AG09309 (cell line): Measurements from ENCODE around the gene WDR44.

Experiments
- DNase-seq: peaks from one replicate; pipeline ENCODE4 v3.0.0-alpha.2; 2010; ENCODE audit warnings: low read depth
- H3K4me3 ChIP-seq: 2 replicates; pipeline ENCODE4 v1.5.1; 2011; ENCODE audit warnings: mild to moderate bottlenecking, low read depth, low read length, moderate library complexity; ENCODE audit not compliant: control insufficient read depth
- TF ChIP-seq, protein P1 (sequence below): IDR thresholded peaks from 2 replicates; pipeline ENCODE4 v1.5.1; 2011; ENCODE audit warnings: mild to moderate bottlenecking, low read depth, low read length, inconsistent platforms; ENCODE audit not compliant: insufficient read depth, control insufficient read depth; ENCODE audit errors: missing control alignments

WDR44 gene

DNA sequence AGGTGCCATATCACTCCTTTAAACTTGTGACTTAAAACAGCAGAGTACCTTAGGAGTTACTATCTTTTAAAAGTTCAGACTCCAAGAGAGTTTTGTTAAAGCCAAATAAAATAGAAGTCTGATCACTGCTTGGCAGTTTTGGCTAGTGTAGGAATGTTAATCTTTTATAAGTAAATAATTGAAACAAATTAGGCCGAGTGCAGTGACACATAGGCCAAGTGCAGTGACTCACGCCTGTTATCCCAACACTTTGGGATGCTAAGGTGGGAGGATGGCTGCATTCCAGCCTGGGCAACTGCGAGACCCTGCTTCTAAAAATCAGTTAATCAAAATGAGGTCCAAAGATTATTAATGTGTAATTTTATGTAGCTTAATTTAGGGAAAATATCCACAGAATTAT, 37.2 kb downstream of the WDR44 start:
- no peak for DNase-seq
- no peak overlapping the region for H3K4me3 ChIP-seq
- TF ChIP-seq, protein P1, sequence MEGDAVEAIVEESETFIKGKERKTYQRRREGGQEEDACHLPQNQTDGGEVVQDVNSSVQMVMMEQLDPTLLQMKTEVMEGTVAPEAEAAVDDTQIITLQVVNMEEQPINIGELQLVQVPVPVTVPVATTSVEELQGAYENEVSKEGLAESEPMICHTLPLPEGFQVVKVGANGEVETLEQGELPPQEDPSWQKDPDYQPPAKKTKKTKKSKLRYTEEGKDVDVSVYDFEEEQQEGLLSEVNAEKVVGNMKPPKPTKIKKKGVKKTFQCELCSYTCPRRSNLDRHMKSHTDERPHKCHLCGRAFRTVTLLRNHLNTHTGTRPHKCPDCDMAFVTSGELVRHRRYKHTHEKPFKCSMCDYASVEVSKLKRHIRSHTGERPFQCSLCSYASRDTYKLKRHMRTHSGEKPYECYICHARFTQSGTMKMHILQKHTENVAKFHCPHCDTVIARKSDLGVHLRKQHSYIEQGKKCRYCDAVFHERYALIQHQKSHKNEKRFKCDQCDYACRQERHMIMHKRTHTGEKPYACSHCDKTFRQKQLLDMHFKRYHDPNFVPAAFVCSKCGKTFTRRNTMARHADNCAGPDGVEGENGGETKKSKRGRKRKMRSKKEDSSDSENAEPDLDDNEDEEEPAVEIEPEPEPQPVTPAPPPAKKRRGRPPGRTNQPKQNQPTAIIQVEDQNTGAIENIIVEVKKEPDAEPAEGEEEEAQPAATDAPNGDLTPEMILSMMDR = no peak

DNA sequence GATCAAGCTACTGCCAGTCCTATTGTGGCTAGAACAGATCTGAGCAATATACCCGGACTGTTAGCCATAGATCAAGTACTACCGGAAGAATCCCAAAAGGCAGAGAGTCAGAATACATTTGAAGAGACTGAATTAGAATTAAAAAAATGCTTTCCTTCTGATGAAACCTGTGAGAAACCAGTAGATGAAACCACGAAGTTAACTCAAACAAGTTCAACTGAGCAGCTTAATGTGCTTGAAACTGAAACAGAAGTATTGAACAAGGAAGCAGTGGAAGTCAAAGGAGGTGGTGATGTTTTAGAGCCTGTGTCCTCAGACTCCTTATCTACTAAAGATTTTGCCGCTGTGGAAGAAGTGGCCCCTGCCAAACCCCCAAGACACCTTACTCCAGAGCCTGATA, 46.8 kb downstream of the WDR44 start:
- no peak for DNase-seq
- no peak overlapping the region for H3K4me3 ChIP-seq
- TF ChIP-seq, protein P1 = no peak

DNA sequence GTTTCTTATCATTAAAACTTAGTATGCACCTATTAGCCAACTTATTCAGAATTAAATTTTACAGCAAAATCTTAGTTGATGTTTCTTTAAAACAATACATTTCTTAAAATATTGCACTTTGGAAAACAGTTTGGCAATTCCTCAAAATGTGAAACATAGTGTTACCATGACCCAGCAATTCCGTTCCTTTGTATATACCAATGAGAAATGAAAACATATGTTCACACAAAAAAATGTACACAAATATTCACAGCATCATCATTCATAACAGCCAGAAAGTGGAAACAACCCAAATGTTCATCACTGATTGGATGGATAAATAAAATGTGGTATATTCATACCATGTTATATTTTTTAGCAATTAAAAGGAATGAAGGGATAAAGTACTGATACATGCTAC, 50.2 kb downstream of the WDR44 start:
- DNase-seq = no peak
- TF ChIP-seq, protein P1 = no peak
- no peak overlapping the region for H3K4me3 ChIP-seq

DNA sequence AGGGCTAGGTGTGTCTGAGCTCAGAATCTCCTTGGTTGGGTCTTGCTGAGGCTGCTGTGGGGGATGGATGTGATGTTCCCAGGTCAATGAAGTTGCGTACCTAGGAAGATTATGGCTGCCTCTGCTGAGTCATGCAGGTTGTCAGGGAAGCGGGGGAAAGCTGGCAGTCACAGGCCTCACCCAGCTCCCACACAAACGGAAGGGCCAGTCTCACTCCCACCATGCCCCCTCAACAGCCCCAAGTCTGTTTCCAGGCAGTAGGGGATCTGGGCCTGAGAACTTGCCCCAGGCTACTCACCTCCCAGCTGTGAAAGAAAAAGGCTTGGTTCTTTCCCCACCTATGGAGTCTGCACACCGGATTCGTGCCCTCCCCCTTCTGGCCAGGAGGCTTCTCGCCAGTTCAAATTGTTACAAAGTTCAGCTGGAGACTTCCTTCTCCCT, 72.9 kb downstream of the WDR44 start:
- DNase-seq = no peak

DNA sequence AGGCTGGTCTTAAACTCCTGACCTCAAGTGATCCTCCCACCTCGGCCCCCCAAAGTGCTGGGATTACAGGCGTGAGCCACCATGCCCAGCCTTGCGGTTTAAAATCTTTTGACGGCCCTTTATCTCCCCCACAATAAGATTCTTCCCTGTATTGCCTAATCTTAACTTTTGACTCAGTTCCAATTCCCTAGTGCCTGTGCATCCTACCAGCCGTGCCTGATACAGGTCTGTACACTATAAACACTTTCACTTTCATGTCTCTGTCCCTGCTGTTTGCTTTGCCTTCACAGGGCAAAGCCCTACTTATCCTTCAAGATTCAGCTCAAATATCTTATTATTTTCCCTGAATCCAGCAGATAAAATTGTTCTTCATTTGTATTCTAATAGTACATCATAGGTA, 74.6 kb downstream of the WDR44 start:
- DNase-seq = no peak
- no peak overlapping the region for H3K4me3 ChIP-seq
- TF ChIP-seq, protein P1 = no peak

More for the DNA sequence above, 72.9 kb downstream of the WDR44 start:
- TF ChIP-seq, protein P1 = no peak
- H3K4me3 ChIP-seq = no peak overlapping the region

DNA sequence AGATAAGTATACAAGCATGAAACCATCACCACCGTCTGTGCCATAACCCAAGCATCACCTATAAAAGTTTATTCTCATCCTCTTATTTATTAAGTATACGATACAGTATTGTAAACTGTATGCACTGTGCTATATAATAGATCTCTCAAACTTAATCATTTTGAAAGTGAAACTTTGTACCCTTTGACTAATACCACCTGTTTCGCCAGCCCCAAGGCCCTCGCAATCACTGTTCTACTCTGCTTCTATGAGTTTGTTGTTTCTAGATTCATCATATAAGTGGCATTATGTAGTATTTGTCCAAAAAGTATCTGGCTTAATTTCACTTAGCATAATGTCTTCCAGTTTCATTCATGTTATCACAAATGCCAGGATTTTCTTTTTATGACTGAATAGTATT, 77.7 kb downstream of the WDR44 start:
- no peak overlapping the region for H3K4me3 ChIP-seq
- TF ChIP-seq, protein P1 = no peak
- no peak for DNase-seq

DNA sequence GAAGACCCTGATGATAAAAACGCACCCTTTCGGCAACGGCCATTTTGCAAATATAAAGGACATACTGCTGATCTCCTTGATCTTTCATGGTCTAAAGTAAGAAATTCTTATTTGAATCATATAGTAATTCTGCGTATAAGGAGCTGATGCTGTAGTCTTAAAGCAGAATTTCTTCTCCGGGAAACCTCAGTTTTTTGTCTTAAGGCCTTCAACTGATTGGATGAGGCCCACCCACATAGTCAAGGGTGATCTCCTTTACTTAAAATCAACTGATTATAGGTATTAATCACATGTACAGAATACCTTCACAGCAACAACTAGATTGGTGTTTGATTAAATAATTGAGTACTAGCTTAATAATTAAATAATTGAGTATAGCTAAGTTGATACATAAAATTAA, 86.9 kb downstream of the WDR44 start:
- no peak for DNase-seq
- no peak overlapping the region for H3K4me3 ChIP-seq
- TF ChIP-seq, protein P1 = no peak
